ENCODE data around the gene CPA4. TPM values are rescaled to one million over a fixed set of nuclear protein-coding genes. Genes with fewer than 3 reads are reported as not detected.

Gene CPA4
- total and polyA plus RNA-seq, 2 of the 13 experiments (the other 11 are each of a cell fraction or from before 2014, with no cell fraction given) = 0.20 to 0.22 TPM

GRCh38 chr7:130350945-130351790, 58.2 kb downstream of the CPA4 start:
- Histone ChIP-seq H3K4me3 (replicated peaks in 1 of 3; ENCODE audit: insufficient read depth in 1 of 3, low read depth in 2 of 3, low read length in 3 of 3) (peak overlapping the region in 1 of 3 experiments; percentile 19; a peak in 1 of 6 replicates), H3K27ac (ENCODE audit: extremely low read length, insufficient read depth, low read length) (no peak overlapping the region), H2AFZ (ENCODE audit: low read length) (no peak overlapping the region), H3K9me3 (ENCODE audit: low read length) (no peaks in the 10 kb centered on the region), H3K79me2 (ENCODE audit: insufficient read depth, low read length) (no peaks in the 10 kb centered on the region), H3K9ac (ENCODE audit: insufficient read depth, low read depth, low read length) (peak overlapping the region; percentile 7; the same call in 1 of the 2 replicates), H3K36me3 (replicated peaks in 1 of 2; ENCODE audit: control insufficient read depth in 1 of 2, insufficient read depth in 2 of 2, low read length in 2 of 2) (no peaks in the 10 kb centered on the region), H3K4me1 (ENCODE audit: insufficient read depth, low read length) (peaks cover 33% of the 10 kb centered on the region), H3K27me3 (ENCODE audit: control insufficient read depth in 1 of 2, insufficient read depth in 2 of 2, low read length in 2 of 2) (peaks cover 5 to 19% of the 10 kb centered on the region in 2 experiments; a peak in 4 of 5 replicates), H4K20me1 (ENCODE audit: insufficient read depth, low read length) (no peaks in the 10 kb centered on the region), H3K4me2 (ENCODE audit: low read depth, low read length) (peak overlapping the region; percentile 57)
- DNase-seq (ENCODE audit: low spot score) = peak; percentile 31
- WGBS (ENCODE audit: low lambda C conversion rate) = 19% methylated on average over 12 of the region's 20 CpGs
- intact Hi-C loops (cut with micrococcal nuclease; ENCODE audit: unreplicated experiment) = no loop called here
- POLR2A ChIA-PET = no interaction called here
- BruUV-seq (replicated peaks) = no TSS peak
- ATAC-seq = peak; percentile 74
- no peak for FAIRE-seq
- CTCF ChIA-PET (ENCODE audit: low intra/inter-chr PET ratio, low total read pairs) = no interaction called here
- in situ Hi-C loops (cut with HindIII; ENCODE audit: extremely low pct_ligation_motif_present, low pct_unique_long_range_greater_than_20kb) = no loop called here
- TF ChIP-seq ZNF574 (CRISPR knock-in tag; IDR thresholded peaks at IDR 0.05) (no peak), HOXA3 (CRISPR knock-in tag; IDR thresholded peaks at IDR 0.05) (no peak), HNF4A (CRISPR knock-in tag; IDR thresholded peaks at IDR 0.05) (peak; percentile 53), FOXA3 (CRISPR knock-in tag; IDR thresholded peaks at IDR 0.05) (no peak), SRSF1 (optimal IDR thresholded peaks at IDR 0.05; ENCODE audit: low read depth, low read length) (no peak), ZNF501 (CRISPR knock-in tag; IDR thresholded peaks at IDR 0.05) (0 out of 2 replicates have a peak, but pooled peaks have one; percentile 11), ZKSCAN5 (CRISPR knock-in tag; IDR thresholded peaks at IDR 0.05) (no peak), NKX3-1 (CRISPR knock-in tag; IDR thresholded peaks at IDR 0.05) (no peak), NR2F1 (CRISPR knock-in tag; IDR thresholded peaks at IDR 0.05) (peak in 1 of 2 experiments; percentile 32; a peak in 2 of 4 replicates), ZNF75D (CRISPR knock-in tag; IDR thresholded peaks at IDR 0.05; ENCODE audit: borderline replicate concordance) (no peak), KAT2B (IDR thresholded peaks at IDR 0.05; ENCODE audit: borderline replicate concordance, low read depth, low read length) (no peak), JUN (CRISPR knock-in tag; IDR thresholded peaks at IDR 0.05) (no peak), NR2F6 (IDR thresholded peaks at IDR 0.05) (peak; percentile 18; the same call in 1 of the 2 replicates), NR2F6 (CRISPR knock-in tag; IDR thresholded peaks at IDR 0.05) (no peak), CBX5 (CRISPR knock-in tag; IDR thresholded peaks at IDR 0.05; ENCODE audit: borderline replicate concordance) (no peak), RNF219 (CRISPR knock-in tag; IDR thresholded peaks at IDR 0.05) (no peak)
